Activated CD4-positive, alpha-beta T cell treated with anti-CD3 and anti-CD28 coated beads, Interleukin-2, amount 10 ng/mL, durations not matched to agents 24 days and 14 days (primary cell): ENCODE measurements around the gene TVP23A. TPM values are rescaled to one million over a fixed set of nuclear protein-coding genes. Genes with fewer than 3 reads are reported as not detected.
"Not testable (repeated sequence)": the region's sequence is repeated elsewhere in the genome, so short reads cannot be mapped to it uniquely, and the experiment has no call there.

ENCODE experiments used
- DNase-seq: peaks from one replicate; pipeline ENCODE4 v3.0.0; 2022
- H3K27ac Mint-ChIP-seq: one replicate; pipeline ENCODE4 v1.8.0; 2022; ENCODE audit warnings: mild to moderate bottlenecking, mixed read lengths
- H3K27me3 Mint-ChIP-seq: one replicate; pipeline ENCODE4 v1.8.0; 2022; ENCODE audit warnings: mixed read lengths
- H3K36me3 Mint-ChIP-seq: one replicate; pipeline ENCODE4 v1.8.0; 2022; ENCODE audit warnings: low read depth, mild to moderate bottlenecking, mixed read lengths
- H3K4me1 Mint-ChIP-seq: one replicate; pipeline ENCODE4 v1.8.0; 2021; ENCODE audit warnings: mixed read lengths
- H3K4me3 Mint-ChIP-seq: one replicate; pipeline ENCODE4 v1.8.0; 2022; ENCODE audit warnings: mild to moderate bottlenecking, moderate library complexity, mixed read lengths
- H3K9me3 Mint-ChIP-seq: one replicate; pipeline ENCODE4 v1.8.0; 2021; ENCODE audit warnings: mixed read lengths
- intact Hi-C: fragments of 100-400 bp; cut with micrococcal nuclease; formaldehyde crosslinking; loops from one replicate; pipeline ENCODE4 v1.15.1; 2023
- total RNA-seq: library from RNA; stranded (reverse); gene quantifications from 2 replicates; pipeline ENCODE4 v1.2.3, GENCODE V29; 2022

TVP23A gene
- total RNA-seq, 1 donor from 2014 or later: not detected

DNA sequence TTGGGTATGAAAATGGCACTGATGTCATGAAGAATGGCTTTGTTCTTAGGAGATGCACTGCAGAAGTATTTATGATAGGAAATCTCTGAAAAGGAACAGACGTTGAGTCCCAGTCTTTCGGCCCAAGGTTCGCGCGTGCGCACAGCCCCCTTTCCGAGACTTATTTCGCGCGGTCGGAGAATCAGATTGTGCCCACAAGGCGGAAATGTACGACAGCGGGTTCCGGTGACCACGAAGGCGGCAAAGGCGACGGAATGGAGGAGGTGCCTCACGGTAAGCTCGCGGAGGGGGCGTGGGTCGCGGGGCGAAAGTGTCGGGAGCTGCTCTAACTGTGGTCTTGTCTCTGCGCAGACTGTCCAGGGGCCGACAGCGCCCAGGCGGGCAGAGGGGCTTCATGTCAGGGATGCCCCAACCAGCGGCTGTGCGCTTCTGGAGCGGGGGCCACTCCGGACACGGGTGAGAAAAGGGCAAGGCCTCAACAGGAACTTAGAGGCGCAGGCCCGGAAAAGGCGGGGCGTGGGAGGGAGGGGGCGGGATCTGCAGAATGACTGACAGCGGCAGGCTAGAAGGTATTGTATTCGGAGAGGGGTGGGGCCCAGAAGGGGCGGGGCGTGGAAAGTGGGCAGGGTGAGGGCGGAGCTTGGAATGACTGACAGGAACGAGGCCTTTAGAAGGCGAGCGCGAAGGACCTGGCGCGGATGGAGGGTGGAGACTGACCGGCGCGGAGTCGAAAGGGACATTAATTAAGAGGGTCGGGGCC is 74.8 kb downstream of the TVP23A start, which contains the start of gene NUBP1:
NUBP1 (plus strand) TSS at position 233 of the 760 bp plus-strand sequence; CDS start at position 255, 22 bp downstream.
- Mint-ChIP-seq H3K27me3 (peaks cover 2% of the 10 kb centered on the region), H3K4me1 (peaks cover 45% of the 10 kb centered on the region), H3K4me3 (peak within 1 kb of the TSS; percentile 85), H3K9me3 (peaks cover 3% of the 10 kb centered on the region), H3K36me3 (peaks cover 28% of the 10 kb centered on the region), H3K27ac (peak within 1 kb of the TSS; percentile 98)
- DNase-seq: peak; percentile 100
- intact Hi-C loops: loop anchor here (2.0 to 10.0 kb wide), 7 partner anchors 127 to 1946 kb away; partner anchors contain the start of genes CLEC16A, GSPT1, PMM2 and RSL1D1

DNA sequence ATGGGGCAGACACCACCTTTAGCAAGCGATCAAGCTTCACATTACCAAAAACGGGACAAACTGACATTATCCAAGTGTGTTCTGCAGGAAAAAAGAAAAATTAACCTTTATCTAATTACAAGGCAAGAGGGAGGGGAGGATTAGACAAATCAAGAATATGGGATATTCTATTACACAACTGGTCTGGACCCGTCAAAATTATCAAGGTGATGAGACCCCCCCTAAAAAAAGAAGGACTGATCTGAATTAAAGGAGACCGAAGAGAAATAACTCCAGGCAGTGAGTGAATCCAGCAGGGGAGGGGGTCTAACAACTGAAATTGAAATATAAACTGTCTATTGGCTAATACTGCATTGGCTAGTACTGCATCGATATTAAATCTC is 75.4 kb downstream of the TVP23A start:
- Mint-ChIP-seq H3K4me1 (peaks cover 51% of the 10 kb centered on the region), H3K9me3 (peaks cover 3% of the 10 kb centered on the region), H3K36me3 (peaks cover 24% of the 10 kb centered on the region), H3K27me3 (peaks cover 2% of the 10 kb centered on the region), H3K27ac (peak overlapping the region; percentile 98), H3K4me3 (peak overlapping the region; percentile 85)
- DNase-seq: no peak
- intact Hi-C loops: loop anchor here (2.0 to 10.0 kb wide), 6 partner anchors 202 to 1946 kb away; partner anchors contain the start of genes CLEC16A, GSPT1, PMM2 and RSL1D1

DNA sequence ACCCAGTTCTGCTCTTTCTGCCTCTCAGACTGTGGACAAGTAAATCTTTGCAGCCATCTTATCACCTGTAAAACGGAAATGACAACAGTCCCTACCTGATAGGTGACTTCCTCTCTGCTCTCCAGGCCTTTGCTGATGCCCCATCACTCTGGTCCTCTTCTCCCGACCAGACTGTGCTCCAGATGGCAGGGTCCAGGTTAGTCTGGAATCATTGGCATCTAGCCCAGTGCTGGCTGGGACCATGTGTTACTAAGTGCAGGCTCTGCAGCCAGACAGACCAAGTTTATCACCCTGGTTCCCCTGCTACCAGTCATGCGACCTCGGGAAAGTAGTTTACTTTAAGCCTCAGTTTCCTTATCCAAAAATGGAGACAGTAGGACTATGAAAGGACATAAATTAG is 76.8 kb downstream of the TVP23A start:
- DNase-seq: no peak
- no peak overlapping the region for H3K4me3 Mint-ChIP-seq
- no peak overlapping the region for H3K27ac Mint-ChIP-seq
- H3K27me3 Mint-ChIP-seq: peaks cover 2% of the 10 kb centered on the region
- intact Hi-C loops: loop anchor here (2.0 to 10.0 kb wide), 6 partner anchors 203 to 1945 kb away; partner anchors contain the start of genes CLEC16A, GSPT1, PMM2 and RSL1D1
- peaks cover 15% of the 10 kb centered on the region for H3K36me3 Mint-ChIP-seq
- H3K9me3 Mint-ChIP-seq: peaks cover 3% of the 10 kb centered on the region
- peaks cover 56% of the 10 kb centered on the region for H3K4me1 Mint-ChIP-seq

DNA sequence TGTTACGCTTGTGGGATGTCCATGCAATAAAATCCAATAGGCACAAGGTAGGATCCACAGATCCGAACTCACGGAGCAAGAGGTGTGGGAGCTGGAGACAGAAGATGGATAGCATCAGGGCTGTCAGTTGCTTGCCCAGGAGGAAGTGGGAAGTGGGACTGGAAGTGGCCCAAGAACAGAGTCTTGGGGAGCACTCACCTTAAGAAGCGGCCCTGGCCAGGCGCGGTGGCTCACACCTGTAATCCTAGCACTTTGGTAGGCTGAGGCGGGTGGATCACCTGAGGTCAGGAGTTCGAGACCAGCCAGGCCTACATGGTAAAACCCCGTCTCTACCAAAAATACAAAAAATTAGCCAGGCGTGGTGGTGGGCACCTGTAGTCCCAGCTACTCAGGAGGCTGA is 77.3 kb downstream of the TVP23A start:
- H3K4me1 Mint-ChIP-seq: peaks cover 53% of the 10 kb centered on the region
- intact Hi-C loops: loop anchor here (5.0 to 10.0 kb wide), 5 partner anchors 1041 to 1944 kb away; partner anchors contain the start of genes GSPT1, PMM2, RSL1D1 and TMEM186
- H3K27me3 Mint-ChIP-seq, H3K4me3 Mint-ChIP-seq, H3K9me3 Mint-ChIP-seq, DNase-seq, H3K27ac Mint-ChIP-seq: not testable (repeated sequence)
- peaks cover 13% of the 10 kb centered on the region for H3K36me3 Mint-ChIP-seq

DNA sequence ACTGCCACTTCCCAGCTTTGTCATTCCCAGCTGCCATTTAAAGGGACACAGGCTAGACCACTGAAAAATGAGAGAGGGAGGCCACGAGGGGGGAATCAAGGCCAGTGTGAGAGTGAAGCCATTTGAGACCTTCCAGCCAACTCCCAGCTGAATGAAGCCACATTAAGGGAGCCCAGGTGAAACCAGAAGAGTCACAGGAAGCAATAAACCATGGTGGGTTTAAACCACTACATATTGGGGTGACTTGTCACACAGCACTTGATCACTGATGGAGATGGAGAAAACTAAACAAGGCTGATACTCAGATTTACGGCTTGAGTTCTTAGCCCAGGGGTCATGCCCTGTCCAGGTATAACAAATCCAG is 77.8 kb downstream of the TVP23A start:
- Mint-ChIP-seq H3K27me3 (peaks cover 2% of the 10 kb centered on the region), H3K36me3 (peaks cover 10% of the 10 kb centered on the region), H3K27ac (no peak overlapping the region), H3K4me1 (peaks cover 51% of the 10 kb centered on the region), H3K4me3 (peak overlapping the region; percentile 18), H3K9me3 (peaks cover 3% of the 10 kb centered on the region)
- no peak for DNase-seq
- intact Hi-C loops: loop anchor here (5.0 to 10.0 kb wide), 5 partner anchors 1041 to 1944 kb away; partner anchors contain the start of genes GSPT1, PMM2, RSL1D1 and TMEM186

DNA sequence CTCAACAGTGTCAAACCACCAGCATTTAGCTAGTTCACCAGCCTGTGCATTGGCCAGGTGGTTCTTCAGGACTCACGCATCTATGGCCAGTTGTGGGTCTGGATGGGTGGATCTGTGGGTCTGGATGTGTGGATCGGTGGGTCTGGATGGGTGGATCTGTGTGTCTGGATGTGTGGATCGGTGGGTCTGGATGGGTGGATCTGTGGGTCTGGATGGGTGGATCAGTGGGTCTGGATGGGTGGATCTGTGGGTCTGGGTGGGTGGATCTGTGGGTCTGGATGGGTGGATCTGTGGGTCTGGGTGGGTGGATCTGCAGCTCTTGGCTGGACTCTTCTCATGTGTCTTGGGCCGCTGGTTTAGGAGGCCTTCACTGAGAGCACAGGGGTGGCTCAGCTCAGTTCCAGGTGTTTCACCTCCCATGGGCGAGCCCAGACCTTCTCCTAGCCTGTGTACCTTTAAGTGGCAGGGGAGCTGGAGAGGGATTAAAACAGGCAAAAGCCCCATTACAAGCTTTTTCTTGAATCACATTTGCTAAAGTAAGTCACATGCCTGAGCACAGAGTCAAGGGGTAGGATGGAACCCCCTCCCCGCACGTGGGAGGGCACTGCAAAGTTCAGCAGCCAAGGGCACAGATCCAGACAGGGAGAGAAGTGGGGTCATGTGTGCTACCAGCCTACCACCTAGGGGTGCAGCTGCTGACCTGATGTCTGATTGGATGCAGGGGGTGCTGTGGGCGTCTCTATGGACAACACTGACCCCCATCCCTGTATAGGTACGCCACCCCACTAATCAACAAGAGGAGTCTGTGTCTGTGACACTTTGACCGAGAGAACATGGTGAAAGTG is 78.4 kb downstream of the TVP23A start:
- peak overlapping the region; percentile 18 for H3K4me3 Mint-ChIP-seq
- H3K27me3 Mint-ChIP-seq: peaks cover 2% of the 10 kb centered on the region
- H3K27ac Mint-ChIP-seq: no peak overlapping the region
- peaks cover 3% of the 10 kb centered on the region for H3K9me3 Mint-ChIP-seq
- H3K4me1 Mint-ChIP-seq: peaks cover 46% of the 10 kb centered on the region
- peaks cover 5% of the 10 kb centered on the region for H3K36me3 Mint-ChIP-seq
- intact Hi-C loops: loop anchor here (2.0 to 10.0 kb wide), 7 partner anchors 353 to 1943 kb away; partner anchors contain the start of genes ATF7IP2, GSPT1, PMM2 and RSL1D1
- DNase-seq: no peak

DNA sequence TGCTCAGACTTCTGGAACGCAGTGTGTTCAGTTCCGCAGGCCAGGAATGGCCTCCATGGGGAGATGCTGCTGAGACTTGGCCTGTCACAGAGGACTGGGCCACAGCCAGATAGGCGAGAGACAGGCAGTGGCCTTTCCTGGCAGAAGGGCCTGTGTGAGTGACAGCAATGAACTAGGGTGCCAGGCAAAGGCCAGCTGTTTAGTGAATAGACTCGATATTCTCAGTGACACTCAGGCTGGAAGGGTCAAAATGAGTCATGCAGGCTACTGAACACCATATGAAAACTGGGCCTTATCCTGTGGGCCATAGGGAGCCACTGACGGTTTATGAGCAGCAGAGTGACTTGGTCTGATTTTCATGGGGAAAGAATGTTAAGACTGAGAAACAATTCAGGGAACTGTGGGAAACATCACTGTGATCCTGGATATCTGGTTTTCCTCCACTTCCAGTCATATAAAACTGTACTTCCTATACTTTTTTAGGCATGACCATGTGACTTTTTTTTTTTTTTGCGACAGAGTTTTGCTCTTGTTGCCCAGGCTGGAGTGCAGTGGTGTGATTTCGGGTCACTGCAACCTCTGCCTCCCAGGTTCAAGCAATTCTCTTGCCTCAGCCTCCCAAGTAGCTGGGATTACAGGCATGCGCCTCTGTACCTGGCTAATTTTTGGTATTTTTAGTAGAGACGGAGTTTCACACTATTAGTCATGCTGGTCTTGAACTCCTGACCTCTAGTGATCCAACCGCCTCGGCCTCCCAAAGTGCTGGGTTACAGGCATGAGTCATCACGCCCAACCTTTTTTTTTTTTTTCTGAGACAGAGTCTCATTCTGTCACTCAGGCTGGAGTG is 80.1 kb downstream of the TVP23A start:
- DNase-seq: peak; percentile 82
- Mint-ChIP-seq H3K4me3 (peak overlapping the region; percentile 32), H3K27me3 (no peaks in the 10 kb centered on the region), H3K27ac (peak overlapping the region; percentile 81), H3K36me3 (no peaks in the 10 kb centered on the region), H3K9me3 (peaks cover under 1% of the 10 kb centered on the region), H3K4me1 (peaks cover 39% of the 10 kb centered on the region)
- intact Hi-C loops: loop anchor here (1.0 to 5.0 kb wide), 3 partner anchors 180 to 424 kb away; partner anchors contain the start of gene ATF7IP2

DNA sequence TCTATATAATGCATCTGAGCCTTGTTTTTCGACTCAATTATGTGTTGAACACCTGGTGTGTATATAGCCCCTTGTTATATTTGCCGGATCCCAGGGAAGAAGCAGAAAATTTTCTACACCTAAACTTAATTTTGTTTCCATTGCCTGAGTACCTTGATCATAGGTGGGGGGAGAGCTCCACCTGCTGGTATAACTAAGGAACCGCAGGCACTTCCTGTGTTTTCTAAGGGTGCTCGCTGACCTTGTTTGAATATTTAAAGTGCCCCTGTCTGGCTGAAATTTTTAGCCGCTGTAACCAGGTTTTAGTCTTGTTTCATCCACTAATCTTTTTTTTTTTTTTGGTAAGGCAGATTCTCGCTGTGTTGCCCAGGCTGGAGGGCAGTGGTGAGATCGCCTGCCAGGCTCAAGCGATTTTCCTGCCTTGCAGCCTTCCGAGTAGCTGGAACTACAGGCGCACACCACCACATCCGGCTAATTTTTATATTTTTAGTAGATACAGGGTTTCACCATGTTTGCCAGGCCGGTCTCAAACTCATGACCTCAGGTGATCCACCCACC is 81.4 kb downstream of the TVP23A start:
- intact Hi-C loops: loop anchor here (1.0 to 5.0 kb wide), 4 partner anchors 216 to 480 kb away; partner anchors contain the start of gene ATF7IP2
- Mint-ChIP-seq H3K27ac (no peak overlapping the region), H3K4me1 (peaks cover 34% of the 10 kb centered on the region), H3K4me3 (peak overlapping the region; percentile 48), H3K9me3 (peaks cover 3% of the 10 kb centered on the region), H3K36me3 (no peaks in the 10 kb centered on the region), H3K27me3 (peaks cover 5% of the 10 kb centered on the region)
- DNase-seq: peak; percentile 92

DNA sequence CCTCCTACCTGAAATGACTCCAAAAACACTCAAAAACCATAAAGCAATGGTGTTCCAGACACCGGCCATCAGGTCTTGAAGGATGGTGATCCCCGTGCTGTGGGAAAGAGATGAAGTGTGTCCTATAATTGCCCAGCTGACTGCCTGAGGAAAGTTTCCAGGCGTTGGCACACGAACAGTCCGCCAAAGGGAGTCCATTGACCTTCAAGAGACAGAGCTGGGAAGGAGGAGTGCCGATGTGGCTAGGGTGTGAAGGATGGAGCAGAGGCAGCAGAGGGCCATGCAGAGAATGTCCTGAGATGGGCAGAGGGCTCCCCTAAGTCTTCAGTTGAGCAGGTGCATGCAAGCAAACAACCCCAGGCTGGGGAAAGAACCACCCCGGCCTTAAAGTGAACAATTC is 86.8 kb downstream of the TVP23A start:
- peaks cover 3% of the 10 kb centered on the region for H3K9me3 Mint-ChIP-seq
- no peak overlapping the region for H3K4me3 Mint-ChIP-seq
- H3K36me3 Mint-ChIP-seq: no peaks in the 10 kb centered on the region
- peak; percentile 51 for DNase-seq
- H3K27ac Mint-ChIP-seq: no peak overlapping the region
- H3K4me1 Mint-ChIP-seq: no peaks in the 10 kb centered on the region
- intact Hi-C loops: no loop called here
- peaks cover 7% of the 10 kb centered on the region for H3K27me3 Mint-ChIP-seq

DNA sequence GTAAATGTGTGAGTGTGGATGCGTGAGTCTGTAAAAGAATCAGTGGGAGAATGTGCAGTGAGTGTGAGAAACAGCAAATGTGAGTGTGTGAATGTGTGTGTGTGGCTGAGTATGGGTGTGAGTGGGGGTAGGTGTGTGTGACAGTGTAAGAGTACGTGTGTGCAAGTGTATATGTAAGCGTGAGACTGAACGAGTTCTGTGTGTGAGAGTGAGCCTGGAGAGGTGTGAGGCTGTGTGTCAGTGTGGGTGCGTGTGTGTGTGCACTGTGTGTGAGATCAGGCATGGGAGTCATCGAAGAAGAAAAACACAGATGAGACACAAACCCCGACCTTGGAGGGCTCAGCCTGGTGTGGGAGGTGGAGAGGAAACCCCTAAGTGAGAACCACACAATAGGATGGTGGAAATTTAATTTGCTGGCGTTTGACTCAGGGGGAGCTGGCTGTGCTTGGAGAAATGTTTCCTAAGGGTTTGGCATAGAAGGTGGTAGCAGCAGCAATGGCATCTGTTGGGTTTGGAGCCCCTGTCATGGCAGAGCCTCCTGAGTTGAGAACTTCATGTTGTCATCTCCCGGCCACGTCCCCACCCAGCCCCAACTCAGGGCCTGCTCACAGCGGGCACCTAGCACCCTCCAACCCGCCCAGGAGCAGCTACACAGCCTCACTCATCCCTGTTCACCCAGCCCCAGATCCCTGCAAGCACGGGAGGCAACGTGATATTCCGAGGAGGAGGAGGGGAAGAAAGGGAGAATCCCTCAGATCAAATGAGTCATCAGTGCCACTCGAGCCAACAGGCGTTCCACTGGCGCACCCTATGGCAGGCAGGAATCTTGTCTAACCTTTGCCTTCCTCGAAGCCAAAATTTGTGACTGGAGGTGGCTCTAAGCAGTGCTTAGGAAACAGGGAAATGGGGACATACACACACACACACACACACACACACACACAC is 89.2 kb downstream of the TVP23A start:
- intact Hi-C loops: no loop called here

DNA sequence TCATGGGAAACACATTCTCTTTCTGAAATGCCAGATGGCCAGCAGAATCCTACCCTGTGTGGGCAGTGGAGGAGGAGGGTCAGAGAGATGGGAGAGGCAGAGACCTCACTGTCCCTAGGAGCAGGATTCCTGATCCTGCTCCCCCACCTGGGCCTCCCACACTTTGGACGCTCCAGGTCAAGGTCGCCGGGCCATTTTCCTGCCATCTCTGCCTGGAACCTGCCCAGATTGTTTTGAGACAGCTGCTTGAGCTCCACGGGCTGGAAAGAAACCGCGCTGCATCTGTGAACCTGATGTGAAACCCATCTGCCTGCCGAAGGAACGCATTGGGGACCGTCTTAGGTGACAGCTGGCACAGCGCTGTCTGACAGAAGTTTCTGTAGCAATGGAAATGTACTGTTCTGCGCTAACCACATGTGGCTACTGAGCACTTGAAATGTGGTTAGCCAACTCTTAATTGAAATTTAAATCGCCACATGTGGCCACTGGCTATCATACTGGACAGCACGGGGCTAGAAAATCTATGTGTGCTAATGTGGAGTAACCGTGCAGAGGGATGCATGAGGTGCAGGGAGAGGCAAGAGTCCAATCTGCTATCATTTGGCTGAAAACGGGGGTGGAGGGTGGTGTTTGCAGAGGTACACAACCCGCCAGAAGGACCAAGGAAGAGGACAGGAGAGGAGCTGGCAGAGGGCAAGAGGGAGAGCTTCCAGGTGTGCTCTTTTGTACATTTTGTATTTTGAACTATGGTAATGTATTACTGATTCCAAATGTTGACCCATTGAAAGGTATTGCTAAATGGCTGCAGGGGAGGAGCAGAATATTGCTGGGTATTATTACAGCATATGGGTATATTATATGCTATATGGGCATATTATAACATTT is 90.3 kb downstream of the TVP23A start:
- peaks cover 6% of the 10 kb centered on the region for H3K27me3 Mint-ChIP-seq
- H3K36me3 Mint-ChIP-seq: no peaks in the 10 kb centered on the region
- no peaks in the 10 kb centered on the region for H3K4me1 Mint-ChIP-seq
- peaks cover 1% of the 10 kb centered on the region for H3K9me3 Mint-ChIP-seq
- no peak overlapping the region for H3K4me3 Mint-ChIP-seq
- intact Hi-C loops: no loop called here
- H3K27ac Mint-ChIP-seq: no peak overlapping the region
- DNase-seq: peak; percentile 46

More for the DNA sequence above, 89.2 kb downstream of the TVP23A start:
- peak; percentile 48 for DNase-seq
- Mint-ChIP-seq H3K27me3 (peaks cover 8% of the 10 kb centered on the region), H3K36me3 (no peaks in the 10 kb centered on the region), H3K9me3 (peaks cover 3% of the 10 kb centered on the region), H3K4me1 (no peaks in the 10 kb centered on the region), H3K4me3 (no peak overlapping the region), H3K27ac (no peak overlapping the region)
